GM21515 (cell line): ENCODE data around the gene CDC42SE2.

Experiments used
- ATAC-seq: cut with Tn5 transposase; IDR thresholded peaks from one replicate; pipeline ENCODE4 v1.9.1; 2021; ENCODE audit not compliant: unreplicated experiment

Gene CDC42SE2, protein sequence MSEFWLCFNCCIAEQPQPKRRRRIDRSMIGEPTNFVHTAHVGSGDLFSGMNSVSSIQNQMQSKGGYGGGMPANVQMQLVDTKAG

GRCh38 chr5:131263648-131264450, at the start of gene CDC42SE2:
Gene CDC42SE2, plus strand, starts transcription at chr5:131264053. Its CDS starts 95,441 bp downstream, at chr5:131359494.
- peak; percentile 80 for ATAC-seq

DNA sequence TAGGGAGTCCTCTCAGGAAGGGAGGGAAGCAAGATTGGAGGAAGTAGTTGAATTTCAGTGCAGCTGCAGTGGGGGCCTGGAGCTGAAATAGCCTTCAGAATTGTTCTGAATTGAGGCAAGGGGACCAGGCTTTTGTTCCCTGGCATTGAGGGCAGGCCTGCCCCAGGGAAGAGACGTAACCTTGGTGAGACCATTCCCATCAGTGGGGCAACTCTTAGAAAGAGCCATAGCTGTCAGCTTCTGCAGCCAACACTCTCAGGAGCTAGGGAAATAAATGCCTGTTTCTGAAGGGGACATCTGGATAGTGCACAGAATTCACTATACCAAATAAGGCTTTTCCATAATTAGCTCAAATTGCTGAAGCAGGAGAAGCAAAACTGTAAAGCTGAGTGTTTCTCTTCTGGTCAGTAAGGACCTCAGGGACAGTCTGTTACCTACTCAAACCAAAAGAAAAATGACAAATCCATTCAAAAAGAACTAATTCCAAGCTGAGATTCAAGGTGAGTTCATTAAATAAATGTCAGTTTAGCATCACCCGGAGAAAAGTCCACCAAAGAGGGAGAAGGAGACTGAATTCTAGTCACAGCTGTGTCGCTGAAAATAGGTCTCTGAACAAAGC, 49.1 kb upstream of the CDC42SE2 start:
- ATAC-seq: no peak

DNA sequence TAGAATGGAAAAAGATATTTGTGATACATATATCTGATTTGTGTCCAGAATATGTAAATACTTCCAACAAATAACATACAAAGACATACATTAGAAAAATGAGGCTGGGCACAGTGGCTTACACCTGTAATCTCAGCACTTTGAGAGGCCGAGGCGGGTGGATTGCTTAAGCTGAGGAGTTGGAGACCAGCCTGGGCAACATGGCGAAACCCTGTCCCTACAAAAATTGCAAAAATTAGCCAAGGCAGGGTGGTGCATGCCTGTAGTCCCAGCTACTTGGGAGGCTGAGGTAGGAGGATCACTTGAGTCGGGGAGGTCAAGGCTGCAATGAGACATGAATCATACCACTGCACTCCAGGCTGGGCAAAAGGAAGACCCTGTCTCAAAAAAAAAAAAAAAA, 46.1 kb upstream of the CDC42SE2 start:
- no peak for ATAC-seq

- ATAC-seq: peak; percentile 48
Observed at GRCh38 chr5:131218392-131218791, 45.5 kb upstream of the CDC42SE2 start.

DNA sequence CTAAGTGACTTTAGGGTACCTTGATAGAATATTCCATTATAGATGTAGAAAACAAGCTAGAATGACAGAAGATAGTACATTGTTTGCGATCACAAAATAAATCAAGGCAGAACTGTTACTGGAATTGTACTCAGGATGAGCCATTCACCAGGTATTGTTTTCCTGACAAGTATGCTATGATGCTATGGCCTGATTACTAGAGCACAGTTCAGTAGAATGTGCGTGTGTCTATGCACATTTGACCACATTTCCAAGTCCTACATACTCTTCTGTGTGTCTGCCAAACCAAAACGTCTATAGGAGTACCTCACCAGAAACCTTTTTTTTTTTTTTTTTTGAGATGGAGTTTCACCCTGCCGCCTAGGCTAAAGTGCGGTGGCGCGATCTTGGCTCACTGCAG, 43.3 kb upstream of the CDC42SE2 start:
- no peak for ATAC-seq

DNA sequence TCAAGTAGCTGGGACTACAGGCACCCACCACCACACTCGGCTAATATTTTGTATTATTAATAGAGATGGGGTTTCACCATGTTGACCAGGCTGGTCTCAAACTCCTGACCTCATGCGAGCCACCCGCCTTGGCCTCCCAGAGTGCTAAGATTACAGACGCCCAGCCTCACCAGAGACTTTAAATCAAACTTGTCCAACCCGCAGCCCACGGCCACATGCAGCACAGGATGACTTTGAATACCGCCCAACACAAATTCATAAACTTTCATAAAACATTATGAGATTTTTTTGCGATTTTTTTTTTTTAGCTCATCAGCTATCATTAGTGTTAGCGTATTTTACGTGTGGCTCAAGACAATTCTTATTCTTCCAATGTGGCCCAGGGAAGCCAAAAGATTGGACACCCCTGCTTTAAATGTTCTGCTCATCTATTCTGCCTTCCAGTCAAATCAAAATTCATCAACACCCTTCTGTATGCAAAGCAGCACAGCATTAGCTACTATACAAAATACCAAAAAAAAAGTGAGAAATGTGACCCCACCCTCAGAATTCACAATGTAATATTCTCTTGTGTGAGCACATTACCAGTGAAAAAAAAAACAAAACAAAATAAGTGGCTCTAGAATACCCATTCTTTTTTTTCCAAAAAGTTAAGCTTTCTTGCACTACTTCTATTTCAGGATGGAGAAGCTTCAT, 42.7 kb upstream of the CDC42SE2 start:
- no peak for ATAC-seq

DNA sequence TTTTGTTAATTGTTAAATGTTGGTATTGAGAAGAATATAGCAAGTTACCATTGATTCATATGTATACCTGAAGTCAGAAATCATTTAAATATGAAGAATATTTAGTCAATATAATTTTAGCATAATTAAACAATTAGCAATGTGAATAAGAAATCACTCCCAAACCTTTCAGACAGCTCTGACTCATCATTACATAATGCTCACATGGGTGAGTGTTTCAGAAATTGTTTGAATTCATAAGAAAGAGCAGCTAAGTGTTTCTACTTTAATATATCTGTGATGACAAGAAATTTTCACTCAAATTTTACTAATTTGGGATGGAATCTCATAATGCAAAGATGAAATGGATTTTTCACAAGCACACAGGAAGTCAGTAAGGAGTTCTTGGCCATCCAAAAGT, 42.0 kb upstream of the CDC42SE2 start:
- no peak for ATAC-seq

GRCh38 chr5:131222731-131223130, 41.1 kb upstream of the CDC42SE2 start:
- ATAC-seq: no peak

DNA sequence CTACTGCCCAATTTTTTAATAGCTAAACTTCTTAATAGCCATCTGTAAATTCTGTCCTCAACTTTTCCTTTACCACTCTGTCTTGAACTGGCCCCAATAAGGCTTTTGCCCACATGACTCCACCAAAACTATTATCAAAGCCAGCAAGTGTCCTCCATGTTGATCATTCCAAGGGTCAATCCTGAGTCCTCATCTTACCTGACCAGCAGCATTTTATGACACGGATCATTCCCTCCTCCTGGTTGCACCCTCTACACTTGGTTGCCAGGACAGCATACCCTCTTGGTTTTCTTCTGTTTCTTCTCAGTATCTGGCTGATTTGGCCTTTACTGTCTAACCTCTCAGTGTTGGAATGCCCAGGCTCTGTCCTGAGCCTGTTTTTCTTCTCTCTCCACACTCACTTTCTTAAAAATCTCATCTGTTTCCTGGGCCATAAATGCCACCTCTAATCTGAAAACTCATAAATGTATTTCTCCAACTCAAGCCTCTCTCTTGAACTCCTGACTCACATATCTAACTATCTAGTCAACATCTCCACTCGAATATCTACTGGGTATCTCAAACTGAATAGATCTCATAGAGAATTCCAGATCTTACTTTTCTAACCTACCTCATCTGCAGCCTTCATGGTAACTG, 40.0 kb upstream of the CDC42SE2 start:
- no peak for ATAC-seq

- ATAC-seq: peak; percentile 88
Observed at GRCh38 chr5:131224387-131225201, 39.3 kb upstream of the CDC42SE2 start.

DNA sequence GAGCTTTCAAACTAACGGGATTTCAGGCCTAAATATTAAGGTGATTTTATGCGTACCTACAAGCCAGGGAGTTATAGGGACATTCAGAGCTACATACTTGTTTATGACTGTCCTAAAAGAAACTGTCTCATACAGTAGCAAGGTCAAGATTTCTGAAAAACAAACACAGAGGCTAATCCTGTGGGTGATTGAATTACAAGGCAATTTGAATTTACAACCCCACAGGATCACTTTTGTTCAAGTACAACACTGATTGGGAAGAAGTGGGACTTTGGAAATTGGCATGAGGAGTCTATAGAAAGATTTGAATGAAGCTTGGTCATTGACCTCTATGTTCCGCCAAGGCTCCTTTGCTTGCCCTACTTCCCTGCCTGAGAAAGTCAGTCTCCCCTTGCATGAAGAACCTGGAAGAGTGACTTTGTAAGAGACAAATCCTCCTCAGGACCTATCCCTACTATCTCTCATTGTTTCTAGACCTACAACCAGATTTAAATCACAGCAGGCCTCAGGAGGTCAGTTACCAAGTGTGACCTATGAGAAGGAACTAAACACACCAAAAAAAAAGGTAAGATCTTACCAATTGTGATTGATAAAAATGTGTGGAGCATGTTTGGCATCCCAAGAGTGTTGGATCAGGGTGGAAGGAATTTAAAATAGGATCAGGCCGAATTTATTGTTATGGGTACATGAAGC, 38.4 kb upstream of the CDC42SE2 start:
- ATAC-seq: no peak

DNA sequence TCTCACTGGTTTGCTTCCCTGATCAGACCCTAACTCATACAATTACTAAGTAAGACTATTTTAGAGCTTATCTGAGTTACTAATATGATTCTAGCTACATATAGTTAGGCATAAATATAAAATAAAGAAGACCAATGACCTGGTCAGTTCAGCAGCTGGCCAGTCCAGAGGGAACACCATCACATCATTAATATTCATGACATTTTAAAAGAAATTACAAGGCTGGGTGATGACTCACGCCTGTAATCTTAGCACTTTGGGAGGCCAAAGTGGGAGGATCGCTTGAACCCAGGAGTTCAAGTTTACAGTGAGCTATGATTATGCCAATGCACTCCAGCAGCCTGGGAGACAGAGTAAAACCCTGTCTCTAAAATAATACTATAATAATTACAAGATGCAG, 37.0 kb upstream of the CDC42SE2 start:
- ATAC-seq: no peak

GRCh38 chr5:131228646-131229045, 35.2 kb upstream of the CDC42SE2 start:
- no peak for ATAC-seq

GRCh38 chr5:131229623-131230022, 34.2 kb upstream of the CDC42SE2 start:
- ATAC-seq: no peak

DNA sequence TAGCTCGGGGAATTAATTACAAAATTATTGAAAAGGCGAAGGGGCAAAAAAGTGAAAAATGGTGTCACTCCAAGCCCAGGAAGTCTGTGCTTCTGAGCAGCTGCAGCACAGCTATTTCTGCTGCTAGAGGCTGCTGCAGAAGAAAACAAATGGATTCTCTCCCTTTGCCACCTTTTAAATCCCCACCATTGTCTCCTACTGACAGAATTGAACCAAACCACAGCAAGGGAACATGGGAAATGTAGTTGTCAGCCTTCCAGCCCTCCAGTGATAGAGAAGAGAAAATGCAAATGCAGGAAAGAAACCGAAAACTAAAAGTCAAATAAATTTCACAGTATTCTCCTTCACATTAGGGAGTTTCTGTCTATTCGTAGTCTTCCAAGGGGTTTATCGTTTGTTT, 33.4 kb upstream of the CDC42SE2 start:
- ATAC-seq: peak; percentile 84

DNA sequence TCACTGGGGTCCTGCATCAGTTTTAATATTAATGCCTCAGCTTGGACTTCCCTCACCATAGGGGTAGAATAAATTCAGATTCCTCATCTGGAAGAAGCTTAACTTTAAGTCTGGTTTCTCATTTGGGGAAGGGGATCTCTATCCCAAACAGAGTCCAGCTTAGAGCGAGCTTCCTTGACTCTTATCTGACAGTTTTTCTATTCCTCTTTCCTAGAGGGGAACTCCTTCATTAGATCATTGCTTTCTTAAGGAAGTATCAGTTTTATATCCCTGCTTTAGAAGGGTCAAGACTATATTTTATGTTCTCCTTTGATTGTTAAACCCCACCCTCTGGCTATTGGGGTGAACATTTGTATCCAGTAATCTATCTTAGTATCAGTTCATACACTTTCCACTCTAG, 24.2 kb upstream of the CDC42SE2 start:
- no peak for ATAC-seq

- ATAC-seq: no peak
Observed at GRCh38 chr5:131242728-131243255, 21.1 kb upstream of the CDC42SE2 start.

DNA sequence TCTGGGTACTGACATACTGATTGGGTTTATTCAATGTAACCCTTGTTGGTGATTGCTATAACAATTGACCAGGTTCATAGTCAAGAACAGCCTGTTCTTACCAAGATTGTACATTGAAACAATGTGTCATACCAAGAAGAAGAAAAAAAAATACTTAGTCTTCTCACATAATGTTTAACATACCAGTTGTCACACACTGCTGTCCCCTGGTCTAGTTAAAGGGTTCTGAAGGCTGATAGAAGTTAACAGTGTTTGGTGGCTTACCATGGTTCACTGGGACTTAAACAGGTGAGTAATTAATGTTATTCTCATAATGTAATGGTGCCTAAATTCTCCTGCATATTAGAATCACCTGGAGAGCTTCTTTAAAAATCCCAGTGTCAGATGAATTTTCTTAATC, 18.5 kb upstream of the CDC42SE2 start:
- no peak for ATAC-seq

- ATAC-seq: no peak
Observed at GRCh38 chr5:131245948-131246347, 17.9 kb upstream of the CDC42SE2 start.

- ATAC-seq: no peak
Observed at GRCh38 chr5:131246504-131246903, 17.3 kb upstream of the CDC42SE2 start.
